ENCODE results near the gene ARSB. TPM values are rescaled to one million over a fixed set of nuclear protein-coding genes. Genes with fewer than 3 reads are reported as not detected.
A peak's percentile ranks its signal among the peaks of the same experiment; 100 is the strongest.
"Not testable (repeated sequence)": the region's sequence is repeated elsewhere in the genome, so short reads cannot be mapped to it uniquely, and the experiment has no call there.

ARSB gene
- total RNA-seq, 1 donor from 2014 or later: 24.6 TPM

GRCh38 chr5:78993165-78993564 is 8.1 kb upstream of the ARSB start:
- DNase-seq: no peak

- DNase-seq: no peak
These were observed 7.0 kb upstream of the ARSB start for GRCh38 chr5:78992146-78992545.

GRCh38 chr5:78989080-78989479 is 4.0 kb upstream of the ARSB start:
- DNase-seq: no peak

GRCh38 chr5:78985725-78986223 is 664 bp upstream of the ARSB start:
- peak; percentile 26 for DNase-seq

- DNase-seq: peak; percentile 84
These were observed 533 bp downstream of the ARSB start for GRCh38 chr5:78984439-78985115.

GRCh38 chr5:78983601-78984438 is 1.3 kb downstream of the ARSB start:
- DNase-seq: no peak

- DNase-seq: not testable (repeated sequence)
These were observed 1.9 kb downstream of the ARSB start for GRCh38 chr5:78983194-78983593.

- DNase-seq: no peak
These were observed 5.2 kb downstream of the ARSB start for GRCh38 chr5:78979909-78980308.

- DNase-seq: no peak
These were observed 5.9 kb downstream of the ARSB start for GRCh38 chr5:78979117-78979742.

- no peak for DNase-seq
These were observed 10.1 kb downstream of the ARSB start for GRCh38 chr5:78975035-78975434.

GRCh38 chr5:78974601-78975000 is 10.5 kb downstream of the ARSB start:
- no peak for DNase-seq

- DNase-seq: no peak
These were observed 11.1 kb downstream of the ARSB start for GRCh38 chr5:78974011-78974410.

- no peak for DNase-seq
These were observed 12.3 kb downstream of the ARSB start for GRCh38 chr5:78972654-78973428.

GRCh38 chr5:78971998-78972397 is 13.1 kb downstream of the ARSB start:
- no peak for DNase-seq

- no peak for DNase-seq
These were observed 16.3 kb downstream of the ARSB start for GRCh38 chr5:78968781-78969180.

GRCh38 chr5:78964889-78965288 is 20.2 kb downstream of the ARSB start:
- no peak for DNase-seq

GRCh38 chr5:78961743-78962142 is 23.4 kb downstream of the ARSB start:
- no peak for DNase-seq

GRCh38 chr5:78959767-78960166 is 25.3 kb downstream of the ARSB start:
- no peak for DNase-seq

- DNase-seq: no peak
These were observed 26.3 kb downstream of the ARSB start for GRCh38 chr5:78958672-78959445.

GRCh38 chr5:78956901-78957300 is 28.2 kb downstream of the ARSB start:
- DNase-seq: no peak

GRCh38 chr5:78953092-78953800 is 31.9 kb downstream of the ARSB start:
- no peak for DNase-seq

All from occipital lobe (tissue), 2 donors.